GM18507 (cell line): ENCODE measurements around the gene NME2.
"Not testable (repeated sequence)": the region's sequence is repeated elsewhere in the genome, so short reads cannot be mapped to it uniquely, and the experiment has no call there.

Experiments used
- DNase-seq: peaks from one replicate; pipeline ENCODE4 v3.0.0; 2011; ENCODE audit warnings: low read depth; ENCODE audit not compliant: insufficient read length; ENCODE audit errors: extremely low spot score
- FAIRE-seq: peaks from 2 replicates; lab custom pipeline; 2011; peaks lifted over from hg19 to GRCh38; lab: Jason Lieb, UNC

Gene NME2

DNA sequence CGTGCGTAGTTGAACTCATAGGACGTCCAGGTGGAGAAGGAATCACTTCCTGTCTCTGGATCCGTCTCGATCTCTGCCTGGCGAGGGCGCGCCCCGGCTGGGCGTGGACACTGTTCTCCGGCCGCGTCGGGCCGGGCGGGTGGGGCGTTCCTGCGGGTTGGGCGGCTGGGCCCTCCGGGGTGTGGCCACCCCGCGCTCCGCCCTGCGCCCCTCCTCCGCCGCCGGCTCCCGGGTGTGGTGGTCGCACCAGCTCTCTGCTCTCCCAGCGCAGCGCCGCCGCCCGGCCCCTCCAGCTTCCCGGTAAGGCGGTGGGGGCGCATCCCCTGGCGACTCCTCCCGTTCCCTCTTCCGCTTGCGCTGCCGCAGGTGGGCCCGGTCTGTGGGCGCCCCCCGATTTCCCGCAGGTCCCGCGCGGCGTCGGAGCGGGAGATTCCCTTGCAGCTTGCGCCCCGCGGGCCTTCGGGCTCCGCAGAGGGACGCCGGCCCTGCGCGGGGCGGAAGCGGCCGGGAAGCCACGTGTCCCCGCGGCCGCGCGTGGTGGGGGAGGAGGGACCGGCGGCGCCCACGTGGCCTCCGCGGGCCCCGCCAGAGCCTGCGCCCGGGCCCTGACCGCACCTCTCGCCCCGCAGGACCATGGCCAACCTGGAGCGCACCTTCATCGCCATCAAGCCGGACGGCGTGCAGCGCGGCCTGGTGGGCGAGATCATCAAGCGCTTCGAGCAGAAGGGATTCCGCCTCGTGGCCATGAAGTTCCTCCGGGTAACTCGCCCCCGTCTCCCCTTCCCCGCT, at the start of gene NME2:
Gene NME2 (plus strand): TSS at position 214 of the 789 bp plus-strand sequence. CDS start 420 bp downstream, at position 634.
- peak; percentile 87 for FAIRE-seq
- peak; percentile 80 for DNase-seq

DNA sequence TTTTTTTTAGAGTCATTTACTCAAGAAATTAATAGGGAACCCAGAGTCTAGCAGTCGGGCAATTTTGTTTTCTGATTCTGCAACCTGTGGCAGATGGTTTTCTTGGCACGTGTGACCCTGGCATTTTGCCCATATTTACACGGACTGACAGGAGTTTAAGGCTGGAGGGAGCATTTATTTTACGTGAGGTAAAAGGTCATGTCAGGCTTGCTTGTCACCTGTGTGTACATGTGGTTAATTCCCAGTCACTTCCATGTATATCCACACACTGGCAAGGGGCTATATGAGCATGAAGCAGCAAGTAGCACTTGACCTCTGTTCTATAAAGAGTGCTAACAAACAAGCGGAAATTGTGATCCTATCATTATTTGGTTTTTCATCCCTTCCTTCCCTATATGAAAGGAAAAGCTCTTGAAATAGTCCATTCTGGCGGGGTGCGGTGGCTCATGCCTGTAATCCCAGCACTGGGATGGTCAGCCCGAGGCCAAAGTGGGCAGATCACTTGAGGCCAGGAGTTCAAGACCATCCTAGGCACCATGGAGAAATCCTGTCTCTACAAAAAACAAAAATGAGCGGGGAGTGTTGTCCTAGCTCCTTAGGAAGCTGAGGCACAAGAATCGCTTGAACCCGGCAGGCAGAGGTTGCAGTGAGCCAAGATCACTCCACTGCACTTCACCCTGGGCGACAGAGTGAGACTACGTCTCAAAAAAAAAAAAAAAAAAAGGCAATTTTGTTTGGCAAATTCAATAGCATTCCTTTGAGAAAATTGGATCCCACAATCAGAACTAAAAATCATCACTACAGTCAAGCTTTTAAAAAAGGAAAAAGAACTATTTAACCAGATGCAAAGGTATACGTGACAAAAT, 47.6 kb upstream of the NME2 start:
- FAIRE-seq (no peak), DNase-seq (no peak)

DNA sequence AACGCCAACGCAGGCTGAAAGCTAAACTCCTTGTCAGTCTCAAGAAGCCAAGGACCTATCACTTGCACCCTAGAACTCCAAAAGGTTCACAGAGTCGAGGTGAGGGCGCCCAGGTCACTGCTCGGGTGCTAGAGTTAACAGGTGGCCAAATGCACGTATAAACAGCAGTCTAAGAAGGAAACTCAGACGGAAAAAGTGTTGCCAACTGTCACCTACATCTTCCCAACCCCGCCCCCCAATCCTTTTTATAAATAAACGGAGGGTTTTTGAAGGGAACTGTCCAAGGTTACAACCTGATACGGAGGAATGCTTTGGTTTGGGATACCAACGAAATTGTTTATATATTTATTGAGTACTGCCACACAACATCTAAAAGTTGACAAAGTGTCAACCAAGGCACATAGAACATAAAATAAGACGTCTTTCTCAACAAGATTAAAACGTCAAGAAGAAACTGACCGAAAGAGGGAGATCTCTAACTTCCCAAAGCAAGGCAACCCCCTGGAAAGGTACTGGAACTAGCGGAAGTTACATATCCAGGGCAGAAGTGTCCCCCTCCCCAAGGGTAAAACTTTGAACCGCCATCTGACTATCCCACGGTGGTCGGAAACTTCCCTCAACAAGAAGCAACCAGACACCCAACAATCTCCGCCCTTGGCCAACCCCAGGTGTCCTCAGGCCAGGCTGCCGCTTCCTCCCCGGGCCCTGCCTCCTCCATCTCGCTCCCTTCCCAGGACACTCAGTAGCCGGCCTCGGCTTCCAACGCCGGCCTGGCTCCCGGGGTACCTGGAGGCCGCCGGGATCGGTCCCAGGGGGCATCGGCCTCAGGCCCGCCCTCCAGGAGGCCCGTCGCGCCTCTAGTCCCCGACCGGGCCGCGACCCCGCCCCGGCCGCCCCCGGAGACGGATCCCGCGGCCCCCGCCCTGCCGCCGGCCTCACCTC, 46.5 kb upstream of the NME2 start:
- DNase-seq = no peak
- FAIRE-seq = no peak

DNA sequence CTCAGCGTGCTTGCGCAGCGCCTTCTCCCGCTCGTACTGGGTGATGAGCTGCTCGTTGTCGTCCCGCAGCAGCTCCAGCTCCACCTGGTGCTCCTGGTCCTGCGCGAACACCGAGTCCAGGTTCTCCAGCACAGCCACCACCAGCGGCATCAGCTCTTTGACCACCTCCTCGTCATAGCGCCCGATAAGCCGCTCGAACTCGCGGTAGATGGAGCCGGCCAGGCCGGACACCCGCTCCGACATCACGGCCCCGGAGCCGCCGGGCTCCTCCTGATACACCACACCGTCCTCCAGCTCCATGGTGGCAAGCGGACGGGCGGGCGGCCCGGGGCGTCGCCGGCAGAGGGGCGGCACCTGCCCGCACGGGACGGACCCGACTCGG, 45.9 kb upstream of the NME2 start:
- peak; percentile 30 for DNase-seq
- FAIRE-seq = no peak

DNA sequence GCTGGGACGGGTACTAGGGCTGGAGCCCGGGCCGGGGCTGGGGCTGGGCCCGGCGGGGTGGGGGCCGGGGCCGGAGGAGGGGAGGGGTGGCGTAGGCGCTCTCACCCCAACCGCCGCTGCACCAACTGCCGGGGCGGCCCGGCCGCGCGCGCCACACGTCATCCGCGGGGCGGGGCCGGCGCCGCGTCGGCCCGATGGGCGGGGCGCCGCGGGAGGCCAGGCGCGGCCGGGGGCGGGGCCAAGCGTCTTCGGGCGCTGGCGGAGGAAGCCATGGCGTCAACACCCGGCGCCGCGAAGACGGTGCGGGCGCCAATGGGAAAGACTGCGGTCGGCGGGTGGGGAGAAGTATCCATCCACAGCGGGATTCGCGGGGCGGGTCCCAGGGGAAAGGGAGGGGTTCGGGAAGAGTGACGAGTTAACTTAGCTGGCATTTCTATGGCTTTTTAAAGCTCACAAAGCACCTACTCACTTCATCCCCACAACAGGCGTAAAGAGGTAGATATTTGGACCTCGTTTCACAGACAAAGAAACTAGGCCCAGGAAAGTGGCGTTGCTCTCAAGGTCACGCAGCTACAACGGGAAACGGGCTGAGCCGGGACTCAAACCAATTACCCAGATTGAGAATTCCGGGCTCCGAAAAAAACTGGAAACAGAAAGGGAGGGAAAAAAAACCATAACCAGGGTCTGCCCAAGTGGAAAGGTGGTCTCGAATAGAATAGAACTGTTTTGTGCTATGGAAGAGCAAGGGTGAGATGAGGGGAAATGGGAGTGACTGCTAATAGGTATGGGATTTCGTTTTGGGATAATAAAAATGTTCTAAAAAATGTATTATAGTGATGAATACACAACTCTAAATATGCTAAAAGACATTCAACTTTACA, 45.2 kb upstream of the NME2 start, which contains the start of gene SPAG9:
Gene SPAG9 (minus strand): TSS at position 130 of the 881 bp plus-strand sequence. CDS start 212 bp downstream, outside the sequence.
- DNase-seq = peak; percentile 91
- peak; percentile 72 for FAIRE-seq

DNA sequence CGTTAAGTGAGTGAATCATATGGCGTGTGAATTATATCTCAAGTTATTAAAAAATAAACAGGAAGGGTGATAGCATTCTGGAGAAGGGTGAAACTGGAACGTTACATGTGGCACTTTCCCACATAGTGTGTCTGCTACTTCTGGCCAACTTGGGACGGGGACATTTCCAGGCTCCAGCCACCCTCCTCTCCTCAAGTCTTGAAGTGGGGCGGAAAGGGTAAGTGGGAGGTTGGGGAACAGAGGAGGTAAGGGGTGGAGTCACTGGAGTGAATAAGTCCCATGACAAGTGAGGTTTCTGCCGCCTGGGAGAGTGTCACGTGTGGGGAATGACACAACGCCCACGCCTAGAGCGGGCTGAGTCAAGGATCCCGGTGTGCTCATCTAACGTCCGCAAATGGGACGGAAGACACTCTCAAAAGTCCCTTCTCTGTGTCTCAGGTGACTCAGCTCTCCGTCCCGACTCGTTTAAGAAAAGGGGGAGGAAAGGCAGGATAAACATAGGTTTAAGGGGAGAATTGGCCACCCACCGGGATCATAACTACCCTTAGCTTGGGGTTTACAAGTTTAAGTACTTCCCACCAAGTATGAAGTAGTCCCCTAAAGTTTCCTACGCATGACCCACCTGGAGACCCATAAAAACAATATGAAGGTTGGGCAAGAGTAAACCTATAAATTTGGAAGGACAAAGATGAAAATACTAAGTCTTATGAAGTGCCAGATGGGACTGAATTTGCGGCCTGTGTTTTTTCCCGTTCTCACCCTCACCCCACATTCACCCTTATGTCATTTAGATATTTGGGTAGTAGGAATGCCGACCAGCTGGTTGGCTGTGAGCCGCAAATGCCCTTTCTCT, 44.4 kb upstream of the NME2 start:
- FAIRE-seq (peak; percentile 82), DNase-seq (peak; percentile 39)

DNA sequence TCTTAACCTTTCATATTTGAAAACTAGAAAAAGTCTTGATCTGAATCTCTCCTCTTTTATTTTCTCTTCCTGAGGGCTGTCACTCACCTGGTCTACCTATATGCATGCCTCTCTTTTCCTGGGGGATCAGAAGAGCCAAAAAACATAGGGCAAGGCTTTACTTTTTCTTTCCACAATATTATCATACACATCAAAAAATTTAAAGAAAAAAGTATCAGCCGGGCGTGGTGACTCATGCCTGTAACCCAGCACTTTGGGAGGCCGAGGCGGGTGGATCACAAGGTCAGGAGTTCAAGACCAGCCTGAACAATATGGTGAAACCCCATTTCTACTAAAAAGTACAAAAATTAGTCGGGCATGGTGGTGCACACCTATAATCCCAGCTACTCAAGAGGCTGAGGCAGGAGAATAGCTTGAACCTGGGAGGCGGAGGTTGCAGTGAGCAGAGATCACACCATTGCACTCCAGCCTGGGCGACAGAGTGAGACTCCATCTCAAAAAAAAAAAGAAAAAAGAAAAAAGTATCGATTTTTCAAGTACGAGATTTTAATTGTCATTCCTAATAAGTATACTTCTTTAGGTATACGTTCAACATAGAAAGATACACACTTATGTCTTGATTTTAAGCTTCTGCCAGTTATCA, 43.6 kb upstream of the NME2 start:
- not testable (repeated sequence) for DNase-seq, FAIRE-seq

DNA sequence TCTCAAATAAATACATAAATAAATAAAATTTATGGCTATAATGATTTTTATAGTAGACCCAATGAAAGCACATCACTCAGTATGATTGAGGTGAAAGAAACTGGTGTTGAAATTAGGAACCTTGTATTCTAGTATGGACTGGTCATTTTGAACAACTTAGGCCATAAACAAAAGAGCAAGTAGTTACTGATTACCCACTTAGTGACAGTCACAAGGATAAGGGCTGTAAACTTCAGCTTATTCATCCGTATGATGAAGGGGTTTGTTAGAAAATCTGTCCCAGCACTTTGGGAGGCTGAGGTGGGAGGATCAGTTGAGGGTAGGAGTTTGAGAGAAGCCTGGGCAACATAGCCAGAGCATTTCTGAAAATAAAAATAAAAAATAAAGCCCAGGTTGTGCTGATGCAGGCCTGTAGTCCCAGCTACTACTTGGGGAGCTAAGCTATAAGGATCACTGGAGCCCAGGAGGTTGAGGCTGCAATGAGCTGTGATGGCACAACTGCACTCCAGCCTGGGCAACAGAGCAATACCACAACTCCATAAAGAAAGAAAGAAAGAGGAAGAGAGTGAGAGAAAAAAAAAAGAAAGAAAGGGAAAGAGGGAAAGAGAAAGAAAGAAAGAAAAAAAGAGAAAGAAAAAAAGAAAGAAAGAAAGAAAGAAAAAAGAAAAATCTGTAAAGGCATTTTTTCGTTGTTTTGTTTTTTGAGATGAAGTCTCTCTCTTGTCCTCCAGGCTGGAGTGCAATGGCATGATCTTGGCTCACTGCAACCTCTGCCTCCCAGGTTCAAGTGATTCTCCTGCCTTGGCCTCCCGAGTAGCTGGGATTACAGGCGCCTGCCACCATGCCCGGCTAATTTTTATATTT, 41.3 kb upstream of the NME2 start:
- FAIRE-seq = no peak
- DNase-seq = no peak

DNA sequence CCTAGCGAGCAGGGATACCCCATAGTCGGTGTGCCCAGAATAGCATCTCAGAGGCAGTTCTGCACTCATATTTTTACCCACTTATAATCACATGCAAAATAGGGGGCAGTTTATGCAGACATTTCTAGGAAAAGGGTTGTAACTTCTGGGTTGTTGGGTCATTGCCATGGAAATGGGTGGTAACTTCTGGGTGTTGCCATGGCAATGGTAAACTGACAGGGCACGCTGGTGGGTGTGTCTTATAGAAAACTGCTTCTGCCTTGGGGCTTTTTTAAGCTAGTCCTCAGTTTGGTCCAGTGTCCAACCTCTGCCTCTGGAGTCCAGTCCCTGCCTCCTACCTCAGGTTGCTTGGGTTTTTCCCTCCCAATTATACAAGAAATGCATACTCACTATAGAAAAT, 38.1 kb upstream of the NME2 start:
- no peak for DNase-seq
- FAIRE-seq = no peak

DNA sequence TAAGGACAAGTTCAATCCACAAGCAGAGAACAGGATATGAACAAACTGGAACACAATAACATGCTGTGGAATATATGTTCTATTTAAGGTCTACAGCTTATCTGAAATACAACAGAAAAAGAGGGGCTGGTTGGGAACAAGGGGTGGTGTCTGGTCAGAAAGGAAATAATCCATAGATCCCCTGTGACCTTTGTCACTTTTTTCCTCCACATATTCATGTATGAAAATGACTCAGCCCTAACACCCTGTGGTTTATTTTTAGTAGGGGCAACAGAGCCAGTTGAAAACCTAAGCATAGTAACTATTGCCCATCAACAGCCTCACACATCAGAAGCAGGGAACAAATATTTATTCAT, 33.3 kb upstream of the NME2 start:
- DNase-seq (no peak), FAIRE-seq (no peak)

DNA sequence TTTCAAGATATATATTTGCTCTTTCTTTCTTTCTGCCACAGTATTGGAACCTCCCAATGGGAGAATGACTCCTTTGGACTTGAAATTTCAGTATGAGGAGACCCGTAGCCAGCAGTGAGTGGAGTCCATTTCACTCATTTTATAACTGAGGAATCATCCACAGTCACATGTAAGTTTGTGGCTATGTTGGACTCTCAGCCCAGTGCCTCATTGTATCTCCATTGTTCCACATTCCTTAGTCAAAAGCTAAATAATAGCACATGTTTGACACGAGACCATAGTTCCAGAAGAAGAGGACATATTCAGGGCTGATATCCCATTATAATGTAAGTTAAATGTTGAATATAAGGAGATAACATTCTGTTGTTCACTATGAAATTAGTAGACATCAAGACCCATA, 32.8 kb upstream of the NME2 start:
- no peak for FAIRE-seq
- DNase-seq = no peak

DNA sequence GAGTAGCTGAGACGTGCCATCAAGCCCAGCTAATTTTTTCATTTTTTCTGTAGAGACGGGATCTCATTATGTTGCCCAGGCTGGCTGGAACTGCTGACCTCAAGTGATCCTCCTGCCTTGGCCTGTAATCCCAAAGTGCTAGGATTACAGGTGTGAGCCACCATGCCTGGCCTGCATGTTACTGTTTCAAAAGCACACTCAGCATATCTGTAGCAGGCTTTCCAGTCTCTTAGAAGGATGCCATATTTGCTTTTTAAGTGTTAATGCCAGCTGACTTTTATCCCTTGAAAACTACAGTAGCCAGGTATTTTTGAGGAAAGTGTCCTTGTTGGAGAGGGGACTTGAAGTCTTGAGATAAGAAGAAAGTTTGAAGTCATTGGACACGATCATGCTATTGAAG, 30.3 kb upstream of the NME2 start:
- DNase-seq = no peak
- no peak for FAIRE-seq

DNA sequence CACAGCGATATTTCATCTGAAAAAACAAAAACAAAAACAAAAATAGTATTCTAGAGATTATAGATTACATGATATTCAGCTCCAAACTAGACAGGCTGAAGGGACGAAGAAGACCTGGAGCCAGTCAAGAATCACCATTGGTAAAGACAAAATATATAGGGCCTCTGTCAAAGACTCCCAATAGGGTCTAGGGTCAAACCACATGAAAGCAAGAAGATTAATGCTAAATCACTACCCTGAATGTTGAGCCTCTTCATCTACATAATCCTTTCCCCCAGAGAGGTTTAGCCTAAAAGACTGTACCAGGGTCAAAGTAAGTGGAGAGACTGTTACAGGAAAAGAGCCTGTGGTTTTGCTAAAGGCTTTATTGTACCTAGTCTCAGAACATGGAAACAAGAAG, 23.6 kb upstream of the NME2 start:
- DNase-seq (no peak), FAIRE-seq (no peak)

DNA sequence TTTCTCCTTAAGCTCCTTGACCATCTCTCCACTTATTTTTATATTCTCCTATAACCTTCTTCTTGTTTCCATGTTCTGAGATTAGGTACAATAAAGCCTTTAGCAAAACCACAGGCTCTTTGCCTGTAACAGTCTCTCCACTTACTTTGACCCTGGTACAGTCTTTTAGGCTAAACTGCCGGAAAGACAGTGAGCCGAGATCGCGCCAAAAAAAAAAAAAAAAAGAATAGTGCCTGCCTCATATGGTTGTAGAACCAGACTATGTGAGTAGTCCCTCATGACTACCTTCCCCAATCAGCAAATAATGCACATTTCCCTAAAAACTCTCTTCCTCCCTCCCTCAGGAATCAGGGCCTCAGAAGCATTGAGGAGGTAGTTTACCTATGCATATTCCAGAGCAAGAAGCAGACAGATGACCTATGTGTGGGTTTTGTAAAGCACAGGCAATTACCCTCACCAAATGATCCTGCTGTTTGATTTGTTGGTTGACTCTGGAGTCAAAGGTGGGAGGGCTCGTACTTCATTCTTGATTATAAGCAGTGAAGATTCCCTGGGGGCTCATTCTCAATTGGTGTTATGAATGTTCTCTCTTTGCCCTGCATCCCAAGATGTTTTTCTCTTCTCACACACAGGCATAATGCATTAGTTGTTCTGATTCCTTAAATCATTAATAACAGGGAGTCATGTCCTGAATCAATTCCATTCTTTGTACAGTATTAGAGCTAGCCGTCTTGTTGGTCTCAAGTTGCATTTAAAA, 21.8 kb upstream of the NME2 start:
- no peak for FAIRE-seq
- DNase-seq = no peak

DNA sequence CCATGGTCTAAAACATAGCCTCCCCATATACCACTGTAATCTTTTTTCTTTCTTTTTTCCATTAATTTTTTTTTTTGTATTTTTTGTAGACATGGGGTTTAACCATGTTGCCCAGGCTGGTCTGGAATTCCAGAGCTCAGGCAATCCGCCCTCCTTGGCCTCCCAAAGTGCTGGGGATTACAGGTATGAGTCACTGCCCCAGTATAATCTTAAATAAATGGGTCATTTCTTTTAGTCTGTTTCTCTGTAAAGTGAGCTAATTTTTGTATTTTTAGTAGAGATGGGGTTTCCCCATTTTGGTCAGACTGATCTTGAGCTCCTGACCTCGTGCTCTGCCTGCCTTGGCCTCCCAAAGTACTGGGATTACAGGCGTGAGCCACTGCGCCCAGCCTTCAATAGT, 18.6 kb upstream of the NME2 start:
- no peak for FAIRE-seq

DNA sequence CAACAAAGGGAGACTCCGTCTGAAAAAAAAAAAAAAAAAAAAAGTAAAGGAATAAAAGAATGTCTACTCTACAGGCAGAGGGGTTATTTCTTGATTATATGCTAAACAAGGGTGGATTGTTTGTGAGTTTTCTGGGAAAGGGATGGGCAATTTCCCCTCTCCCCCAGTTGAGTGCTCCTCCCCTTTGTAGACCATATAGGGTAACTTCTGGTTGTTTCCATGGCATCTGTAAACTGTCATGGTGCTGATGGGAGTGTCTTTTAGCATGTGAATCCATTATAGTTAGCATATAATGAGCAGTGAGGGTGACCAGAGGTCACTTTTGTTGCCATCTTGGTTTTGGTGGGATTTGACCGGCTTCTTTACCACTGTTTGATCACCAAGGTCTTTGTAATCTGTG, 17.0 kb upstream of the NME2 start:
- no peak for DNase-seq
- FAIRE-seq = no peak

More for the DNA sequence above, 18.6 kb upstream of the NME2 start:
- DNase-seq = no peak
